Erythroblast (primary cell): ENCODE results near the gene LRRC47.

Experiments used
- GATA1 ChIP-seq: IDR thresholded peaks from 2 replicates; pipeline ENCODE4 v1.6.1; 2011; ENCODE audit warnings: low read depth, mild to moderate bottlenecking, control low read depth, low read length, moderate library complexity
- POLR2A ChIP-seq: IDR thresholded peaks from 2 replicates; pipeline ENCODE4 v1.6.1; 2011; ENCODE audit warnings: mild to moderate bottlenecking, low read length

- TF ChIP-seq POLR2A (no peak), GATA1 (no peak)
Observed at GRCh38 chr1:3733883-3734589, 62.3 kb downstream of the LRRC47 start.
